ENCODE data around the gene COPS8. TPM values are rescaled to one million over a fixed set of nuclear protein-coding genes. Genes with fewer than 3 reads are reported as not detected.

The COPS8 gene
- total RNA-seq, 1 donor from 2014 or later: 67.5 TPM

GRCh38 chr2:237097911-237098702 is 12.4 kb downstream of the COPS8 start:
- Mint-ChIP-seq H3K27me3 (no peaks in the 10 kb centered on the region), H3K36me3 (ENCODE audit: low read depth) (peaks cover 52% of the 10 kb centered on the region), H3K4me3 (no peak overlapping the region), H3K4me1 (peaks cover 3% of the 10 kb centered on the region), H3K9me3 (no peaks in the 10 kb centered on the region), H3K27ac (no peak overlapping the region)
- intact Hi-C loops (cut with micrococcal nuclease): no loop called here
- DNase-seq: no peak

- H3K27me3 Mint-ChIP-seq: no peaks in the 10 kb centered on the region
- intact Hi-C loops (cut with micrococcal nuclease): no loop called here
- peaks cover 3% of the 10 kb centered on the region for H3K4me1 Mint-ChIP-seq
- no peak overlapping the region for H3K4me3 Mint-ChIP-seq
- H3K36me3 Mint-ChIP-seq (ENCODE audit: low read depth): peaks cover 43% of the 10 kb centered on the region
- H3K9me3 Mint-ChIP-seq: no peaks in the 10 kb centered on the region
- DNase-seq: no peak
- no peak overlapping the region for H3K27ac Mint-ChIP-seq
These were observed 14.1 kb downstream of the COPS8 start for GRCh38 chr2:237099804-237100203.

GRCh38 chr2:237101118-237101979 is 15.7 kb downstream of the COPS8 start:
- Mint-ChIP-seq H3K27ac (no peak overlapping the region), H3K27me3 (no peaks in the 10 kb centered on the region), H3K4me3 (no peak overlapping the region), H3K4me1 (peaks cover under 1% of the 10 kb centered on the region), H3K9me3 (no peaks in the 10 kb centered on the region), H3K36me3 (ENCODE audit: low read depth) (peaks cover 37% of the 10 kb centered on the region)
- intact Hi-C loops (cut with micrococcal nuclease): no loop called here
- DNase-seq: no peak

DNA sequence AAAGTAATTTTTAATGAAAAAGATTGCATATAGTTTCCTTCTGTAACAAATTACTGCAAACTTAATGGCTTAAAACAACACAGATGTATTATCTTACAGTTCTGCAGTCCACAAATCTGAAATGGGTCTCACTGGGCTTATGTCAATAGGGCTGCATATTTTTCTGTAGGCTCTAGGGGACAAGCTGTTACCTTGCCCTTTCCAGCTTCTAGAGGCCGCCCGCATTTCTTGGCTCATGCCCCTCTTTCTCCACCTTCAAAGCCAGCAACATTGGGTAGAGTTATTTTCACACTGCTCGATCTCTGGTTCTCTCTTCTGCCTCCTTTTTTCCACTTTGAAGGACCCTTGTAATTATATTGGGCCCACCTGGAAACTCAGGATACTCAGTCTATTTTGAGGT is 16.7 kb downstream of the COPS8 start:
- no peaks in the 10 kb centered on the region for H3K9me3 Mint-ChIP-seq
- intact Hi-C loops (cut with micrococcal nuclease): no loop called here
- H3K27ac Mint-ChIP-seq: no peak overlapping the region
- no peak for DNase-seq
- H3K4me3 Mint-ChIP-seq: no peak overlapping the region
- H3K36me3 Mint-ChIP-seq (ENCODE audit: low read depth): peaks cover 32% of the 10 kb centered on the region
- no peaks in the 10 kb centered on the region for H3K27me3 Mint-ChIP-seq
- no peaks in the 10 kb centered on the region for H3K4me1 Mint-ChIP-seq

DNA sequence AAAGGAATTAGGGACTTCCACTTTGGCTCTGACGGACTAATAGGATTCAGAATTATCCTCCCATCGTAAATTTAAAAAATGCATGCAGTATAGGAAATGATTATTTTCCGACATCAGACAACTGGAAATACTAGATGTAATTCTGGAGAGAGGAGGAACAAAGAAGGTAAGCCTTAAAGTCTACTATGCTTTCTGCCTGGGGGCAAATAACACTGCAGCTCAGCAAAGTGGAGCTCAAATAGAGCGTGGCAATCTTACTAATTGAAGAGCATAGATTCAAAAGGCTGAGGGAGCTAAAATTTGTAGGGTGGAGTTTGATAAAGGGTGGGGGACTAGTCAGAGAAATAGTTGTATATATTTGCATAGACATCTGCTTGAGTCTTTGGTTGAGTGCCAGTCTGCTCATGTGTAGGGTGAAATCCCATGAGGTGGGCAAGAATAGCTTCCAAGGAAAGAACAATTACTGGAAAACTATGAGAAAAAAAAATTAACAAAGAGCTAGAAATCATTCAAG is 23.8 kb downstream of the COPS8 start:
- intact Hi-C loops (cut with micrococcal nuclease): no loop called here
- Mint-ChIP-seq H3K27me3 (no peaks in the 10 kb centered on the region), H3K4me1 (no peaks in the 10 kb centered on the region)

DNA sequence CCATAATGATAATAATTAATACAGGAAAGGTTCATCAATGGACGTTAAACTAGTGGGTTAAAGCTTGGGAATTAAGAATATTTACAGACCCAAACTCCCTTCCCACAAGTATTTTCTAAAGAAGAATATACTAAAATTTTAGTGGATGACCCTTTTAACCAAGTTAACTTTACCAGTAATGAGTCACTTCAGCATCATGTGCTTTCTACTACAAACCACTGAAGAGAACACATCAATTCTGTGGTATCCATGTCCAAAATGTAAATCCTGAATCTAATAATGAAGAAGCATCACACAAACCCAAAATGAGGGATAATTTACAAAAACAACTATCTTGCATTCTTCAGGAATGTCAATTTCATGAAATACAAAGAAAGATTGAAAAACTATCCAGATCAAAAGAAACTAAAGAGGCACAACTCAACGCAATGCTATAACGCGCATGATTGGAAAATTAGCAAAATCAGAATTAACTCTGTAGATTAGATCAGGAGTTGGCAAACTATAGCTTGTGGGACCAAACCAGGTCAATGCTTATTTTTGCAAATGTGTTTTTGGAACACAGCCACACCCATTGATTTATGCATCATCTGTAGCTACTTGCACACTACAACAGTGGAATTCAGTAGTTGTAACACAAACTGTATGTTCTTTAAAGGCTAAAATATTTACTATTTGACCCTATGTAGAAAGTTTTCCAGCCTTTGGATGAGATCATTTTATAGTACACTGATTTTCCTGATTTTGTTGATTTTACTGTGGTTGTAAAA is 27.5 kb downstream of the COPS8 start:
- H3K9me3 Mint-ChIP-seq: no peaks in the 10 kb centered on the region
- H3K27me3 Mint-ChIP-seq: peaks cover 2% of the 10 kb centered on the region
- intact Hi-C loops (cut with micrococcal nuclease): no loop called here
- H3K36me3 Mint-ChIP-seq (ENCODE audit: low read depth): peaks cover 2% of the 10 kb centered on the region
- no peak overlapping the region for H3K27ac Mint-ChIP-seq
- no peaks in the 10 kb centered on the region for H3K4me1 Mint-ChIP-seq
- no peak for DNase-seq
- H3K4me3 Mint-ChIP-seq: no peak overlapping the region

More for the DNA sequence above, 23.8 kb downstream of the COPS8 start:
- no peak for DNase-seq
- H3K9me3 Mint-ChIP-seq: no peaks in the 10 kb centered on the region
- H3K4me3 Mint-ChIP-seq: no peak overlapping the region
- peaks cover 6% of the 10 kb centered on the region for H3K36me3 Mint-ChIP-seq (ENCODE audit: low read depth)
- no peak overlapping the region for H3K27ac Mint-ChIP-seq

DNA sequence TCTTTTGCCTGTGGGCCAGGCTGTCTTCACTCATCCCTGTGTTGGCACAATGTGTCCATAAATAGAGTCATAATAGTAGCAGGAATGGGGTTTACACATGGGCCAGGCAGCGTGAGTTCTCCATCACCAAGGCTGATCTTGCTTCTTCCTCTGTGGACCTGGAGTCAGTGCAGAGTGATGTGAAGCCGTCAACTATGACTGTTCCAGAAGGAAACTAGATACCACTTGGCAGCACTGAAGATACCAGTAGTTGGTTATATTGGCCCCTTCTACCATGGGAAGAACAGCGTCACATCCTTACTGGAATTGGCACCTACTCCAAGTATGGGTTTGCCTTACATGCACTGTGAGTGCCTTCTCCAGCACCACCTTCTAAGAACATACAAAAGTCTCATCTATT is 30.2 kb downstream of the COPS8 start:
- Mint-ChIP-seq H3K9me3 (no peaks in the 10 kb centered on the region), H3K4me1 (no peaks in the 10 kb centered on the region), H3K27me3 (peaks cover 2% of the 10 kb centered on the region), H3K27ac (no peak overlapping the region), H3K36me3 (ENCODE audit: low read depth) (no peaks in the 10 kb centered on the region), H3K4me3 (no peak overlapping the region)
- DNase-seq: no peak
- intact Hi-C loops (cut with micrococcal nuclease): no loop called here

- Mint-ChIP-seq H3K36me3 (ENCODE audit: low read depth) (no peaks in the 10 kb centered on the region), H3K27ac (no peak overlapping the region), H3K9me3 (no peaks in the 10 kb centered on the region), H3K27me3 (peaks cover 2% of the 10 kb centered on the region), H3K4me3 (no peak overlapping the region), H3K4me1 (no peaks in the 10 kb centered on the region)
- intact Hi-C loops (cut with micrococcal nuclease): no loop called here
- DNase-seq: no peak
These were observed 30.7 kb downstream of the COPS8 start for GRCh38 chr2:237116431-237116830.

- no peak overlapping the region for H3K27ac Mint-ChIP-seq
- H3K9me3 Mint-ChIP-seq: no peaks in the 10 kb centered on the region
- H3K27me3 Mint-ChIP-seq: peaks cover 2% of the 10 kb centered on the region
These were observed 32.3 kb downstream of the COPS8 start for GRCh38 chr2:237118025-237118424.

DNA sequence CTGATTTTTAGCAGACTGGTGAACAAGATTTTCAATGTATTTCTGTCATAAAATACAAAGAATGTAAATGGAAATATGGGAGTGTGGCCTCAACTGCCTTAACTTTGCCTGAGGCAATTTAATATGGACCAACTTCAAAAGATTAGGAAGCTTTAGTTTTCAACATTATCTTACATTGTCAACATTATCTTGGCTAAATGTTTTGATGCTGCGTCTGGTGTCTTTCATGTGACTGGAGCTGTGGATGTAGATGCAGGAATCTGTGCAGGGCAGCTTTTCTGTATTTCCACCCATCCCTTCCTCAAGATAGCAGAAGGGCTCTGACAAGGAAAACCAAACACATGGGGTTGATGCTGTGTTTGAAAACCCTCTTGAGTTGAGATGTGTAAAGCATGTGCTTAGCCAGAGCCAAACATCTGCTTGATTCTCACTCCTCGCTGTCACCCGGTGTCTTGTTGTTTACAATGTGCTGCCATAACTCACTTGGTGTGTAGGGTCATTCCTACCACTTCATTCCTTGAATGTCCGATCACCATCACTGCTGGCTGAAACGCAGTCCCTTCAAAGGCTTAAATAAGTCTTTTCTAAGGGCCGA is 33.0 kb downstream of the COPS8 start:
- no peak for DNase-seq
- H3K4me3 Mint-ChIP-seq: no peak overlapping the region
- H3K9me3 Mint-ChIP-seq: no peaks in the 10 kb centered on the region
- peaks cover 2% of the 10 kb centered on the region for H3K27me3 Mint-ChIP-seq
- H3K36me3 Mint-ChIP-seq (ENCODE audit: low read depth): no peaks in the 10 kb centered on the region
- no peak overlapping the region for H3K27ac Mint-ChIP-seq
- H3K4me1 Mint-ChIP-seq: peaks cover 3% of the 10 kb centered on the region
- intact Hi-C loops (cut with micrococcal nuclease): no loop called here

More at GRCh38 chr2:237118025-237118424, 32.3 kb downstream of the COPS8 start:
- Mint-ChIP-seq H3K4me1 (peaks cover 3% of the 10 kb centered on the region), H3K4me3 (no peak overlapping the region), H3K36me3 (ENCODE audit: low read depth) (no peaks in the 10 kb centered on the region)
- intact Hi-C loops (cut with micrococcal nuclease): no loop called here
- DNase-seq: no peak

DNA sequence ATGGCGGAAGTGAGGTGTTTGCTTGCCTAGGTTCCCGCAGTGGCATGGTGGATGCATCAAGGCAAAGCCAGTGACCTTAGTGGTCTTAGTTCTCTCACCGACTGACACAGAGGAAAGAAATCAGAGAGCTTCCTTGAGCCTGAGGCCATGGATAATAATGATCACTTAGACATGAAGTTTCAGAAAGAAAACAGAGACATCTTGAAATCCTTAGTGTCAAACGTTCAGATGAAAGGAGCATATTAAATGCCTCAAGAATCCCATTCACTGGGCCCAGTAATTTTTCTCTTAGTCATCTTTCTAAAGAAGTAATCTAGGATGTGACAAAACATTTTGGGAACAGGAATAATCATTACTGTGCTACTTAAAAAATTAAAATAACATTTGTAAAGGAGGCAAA is 35.2 kb downstream of the COPS8 start:
- peaks cover 2% of the 10 kb centered on the region for H3K27me3 Mint-ChIP-seq
- no peaks in the 10 kb centered on the region for H3K36me3 Mint-ChIP-seq (ENCODE audit: low read depth)
- H3K9me3 Mint-ChIP-seq: no peaks in the 10 kb centered on the region
- DNase-seq: no peak
- peaks cover 3% of the 10 kb centered on the region for H3K4me1 Mint-ChIP-seq
- intact Hi-C loops (cut with micrococcal nuclease): no loop called here
- H3K27ac Mint-ChIP-seq: no peak overlapping the region
- no peak overlapping the region for H3K4me3 Mint-ChIP-seq

- intact Hi-C loops (cut with micrococcal nuclease): no loop called here
- H3K36me3 Mint-ChIP-seq (ENCODE audit: low read depth): no peaks in the 10 kb centered on the region
- H3K4me1 Mint-ChIP-seq: peaks cover 3% of the 10 kb centered on the region
- H3K4me3 Mint-ChIP-seq: no peak overlapping the region
- H3K27me3 Mint-ChIP-seq: peaks cover 2% of the 10 kb centered on the region
- DNase-seq: no peak
- H3K27ac Mint-ChIP-seq: no peak overlapping the region
- H3K9me3 Mint-ChIP-seq: no peaks in the 10 kb centered on the region
These were observed 35.6 kb downstream of the COPS8 start for GRCh38 chr2:237121321-237121720.

DNA sequence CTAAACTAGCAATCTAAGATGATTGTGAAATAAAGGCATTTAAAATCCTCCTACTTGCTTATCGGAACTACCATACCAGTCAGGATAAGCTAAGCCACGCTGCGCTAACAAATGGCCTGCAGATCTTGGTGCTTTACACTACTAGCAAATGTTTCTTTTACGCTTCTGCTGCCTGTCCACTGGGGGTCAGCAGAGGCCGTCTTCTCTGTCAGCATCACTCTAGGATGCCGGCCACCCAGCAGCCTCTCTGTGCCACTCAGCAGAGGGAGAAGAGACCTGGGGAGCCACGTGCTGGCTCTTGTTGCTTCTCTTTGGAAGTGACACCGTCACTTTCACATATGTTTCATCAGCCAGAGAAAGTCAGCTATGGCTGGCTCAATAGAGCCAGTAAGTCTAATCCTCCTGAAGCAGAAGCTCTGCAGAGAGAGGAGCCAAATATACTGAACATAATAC is 36.6 kb downstream of the COPS8 start:
- intact Hi-C loops (cut with micrococcal nuclease): loop anchor here (1.0 to 2.0 kb wide), 3 partner anchors 33 to 450 kb away; no protein-coding TSS in a partner anchor
- DNase-seq: peak; percentile 78
- Mint-ChIP-seq H3K36me3 (ENCODE audit: low read depth) (no peaks in the 10 kb centered on the region), H3K9me3 (no peaks in the 10 kb centered on the region), H3K4me1 (peaks cover 3% of the 10 kb centered on the region), H3K4me3 (no peak overlapping the region), H3K27ac (peak overlapping the region; percentile 30), H3K27me3 (peaks cover 2% of the 10 kb centered on the region)
